ENCODE results near the gene COX6B1.
"Not testable (repeated sequence)": the region's sequence is repeated elsewhere in the genome, so short reads cannot be mapped to it uniquely, and the experiment has no call there.

COX6B1 gene

DNA sequence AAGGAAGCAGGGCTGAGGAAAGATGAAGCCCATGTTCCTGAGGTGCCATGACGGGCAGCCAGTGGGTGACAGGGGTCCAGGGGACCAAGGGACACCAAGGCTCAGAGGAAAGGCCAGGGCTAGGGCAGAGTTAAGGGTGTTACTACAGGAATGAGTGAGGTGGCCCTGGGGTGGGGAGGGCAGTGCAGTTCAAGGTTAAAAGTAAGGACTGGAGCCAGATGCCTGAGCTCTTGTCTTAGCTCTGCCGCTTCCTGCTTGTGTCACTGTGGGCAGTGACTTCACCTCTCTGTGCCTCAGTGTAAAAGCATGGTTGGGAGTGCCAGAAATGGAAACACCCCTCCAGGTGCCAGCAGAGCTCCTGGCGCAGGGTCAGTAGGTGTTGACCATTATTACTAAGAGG lies 11.5 kb upstream of the COX6B1 start:
- no peak for DNase-seq

DNA sequence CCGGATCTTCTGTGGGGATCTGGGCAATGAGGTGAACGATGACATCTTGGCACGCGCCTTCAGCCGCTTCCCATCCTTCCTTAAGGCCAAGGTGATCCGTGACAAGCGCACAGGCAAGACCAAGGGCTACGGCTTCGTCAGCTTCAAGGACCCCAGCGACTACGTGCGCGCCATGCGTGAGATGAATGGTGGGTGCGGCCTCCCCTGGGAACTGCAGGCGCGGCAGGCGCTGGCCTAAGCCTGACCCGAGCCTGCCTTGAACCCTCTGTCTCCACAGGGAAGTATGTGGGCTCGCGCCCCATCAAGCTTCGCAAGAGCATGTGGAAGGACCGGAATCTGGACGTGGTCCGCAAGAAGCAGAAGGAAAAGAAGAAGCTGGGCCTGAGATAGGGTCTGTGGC lies 11.0 kb upstream of the COX6B1 start:
- DNase-seq, result no peak

DNA sequence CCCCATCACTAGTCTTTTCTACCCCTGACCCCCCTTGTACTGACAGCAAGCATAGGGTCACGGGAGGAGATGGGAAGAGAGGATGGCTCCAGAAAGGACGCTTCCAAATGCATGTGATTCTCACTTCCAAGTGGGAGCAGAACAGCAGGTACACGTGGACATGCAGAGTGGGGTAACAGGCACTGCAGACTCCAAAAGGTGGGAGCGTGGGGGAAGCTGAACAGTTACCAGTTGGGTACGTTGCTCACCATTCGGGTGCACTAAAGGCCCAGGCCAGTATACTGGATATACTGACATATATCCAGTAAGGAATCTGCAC lies 8.8 kb upstream of the COX6B1 start:
- no peak for DNase-seq

DNA sequence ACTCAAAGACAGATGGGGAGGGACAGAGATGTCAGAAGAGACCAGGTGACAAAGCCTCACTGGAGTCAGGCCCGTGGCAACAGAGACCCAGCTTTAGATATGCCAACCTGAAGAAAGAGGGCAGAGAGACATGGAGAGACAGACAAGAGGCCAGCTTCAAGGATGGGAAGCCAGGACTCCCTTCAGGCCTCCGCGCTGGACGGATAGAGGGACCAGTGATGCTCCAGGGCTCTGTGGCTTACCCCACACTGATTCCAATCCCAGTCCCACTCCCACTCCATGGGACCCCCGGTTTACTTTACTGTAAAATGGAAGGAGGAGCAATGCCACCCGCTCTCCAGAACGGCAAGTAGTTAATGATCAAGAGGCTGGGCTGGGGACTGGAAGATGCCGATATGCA lies 8.3 kb upstream of the COX6B1 start:
- peak; percentile 35 for DNase-seq

DNA sequence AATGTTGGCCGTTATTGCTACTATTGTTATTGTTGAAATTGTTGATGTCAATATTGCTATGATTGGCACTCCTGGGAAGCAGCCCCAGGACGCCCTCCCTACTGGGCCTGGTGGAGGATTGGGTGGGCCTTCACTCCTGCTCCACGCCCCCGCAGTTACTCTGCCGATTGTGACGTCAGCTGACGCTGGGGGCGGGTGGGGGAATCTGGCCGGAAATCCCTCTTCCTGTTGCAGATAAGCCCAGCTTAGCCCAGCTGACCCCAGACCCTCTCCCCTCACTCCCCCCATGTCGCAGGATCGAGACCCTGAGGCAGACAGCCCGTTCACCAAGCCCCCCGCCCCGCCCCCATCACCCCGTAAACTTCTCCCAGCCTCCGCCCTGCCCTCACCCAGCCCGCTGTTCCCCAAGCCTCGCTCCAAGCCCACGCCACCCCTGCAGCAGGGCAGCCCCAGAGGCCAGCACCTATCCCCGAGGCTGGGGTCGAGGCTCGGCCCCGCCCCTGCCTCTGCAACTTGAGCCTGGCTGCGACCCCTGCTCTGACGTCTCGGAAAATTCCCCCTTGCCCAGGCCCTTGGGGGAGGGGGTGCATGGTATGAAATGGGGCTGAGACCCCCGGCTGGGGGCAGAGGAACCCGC lies 6.5 kb upstream of the COX6B1 start, which contains the start of gene ETV2:
TSS of gene ETV2 (plus strand) at position 231 of the 637 bp plus-strand sequence. CDS start 716 bp downstream, outside the sequence.
- DNase-seq, result no peak

DNA sequence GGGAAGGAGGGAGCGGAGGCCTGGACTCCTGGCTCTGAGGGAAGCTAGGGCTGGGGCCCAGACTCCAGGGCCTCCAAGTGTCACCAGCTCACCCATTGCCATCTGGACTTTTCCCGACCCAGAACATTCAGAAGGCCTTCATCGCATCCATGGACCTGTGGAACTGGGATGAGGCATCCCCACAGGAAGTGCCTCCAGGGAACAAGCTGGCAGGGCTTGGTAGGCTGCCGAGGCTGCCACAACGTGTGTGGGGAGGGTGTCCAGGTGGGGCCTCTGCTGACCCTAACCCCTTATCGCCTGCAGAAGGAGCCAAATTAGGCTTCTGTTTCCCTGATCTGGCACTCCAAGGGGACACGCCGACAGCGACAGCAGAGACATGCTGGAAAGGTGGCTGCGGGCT lies 5.8 kb upstream of the COX6B1 start:
- peak; percentile 39 for DNase-seq

DNA sequence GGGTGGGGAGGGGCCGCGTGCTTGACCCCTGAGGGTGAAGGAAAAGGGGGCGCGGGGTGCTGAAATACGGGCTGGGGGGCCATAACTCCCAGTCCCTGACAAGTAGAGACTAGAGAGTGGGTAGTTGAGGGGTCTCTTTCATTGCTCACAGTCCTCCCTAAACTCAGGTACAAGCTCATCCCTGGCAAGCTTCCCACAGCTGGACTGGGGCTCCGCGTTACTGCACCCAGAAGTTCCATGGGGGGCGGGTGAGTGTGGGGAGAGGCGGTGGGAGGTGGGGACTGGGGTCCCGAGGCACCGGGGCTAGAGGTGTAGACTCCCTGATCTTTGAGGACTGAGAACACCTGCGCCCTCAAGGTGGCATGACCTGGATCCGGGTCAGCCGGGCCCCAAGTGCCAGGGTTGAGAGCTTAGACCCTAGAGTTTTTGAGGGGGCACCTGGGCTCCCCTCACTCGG lies 5.3 kb upstream of the COX6B1 start:
- DNase-seq, result no peak

DNA sequence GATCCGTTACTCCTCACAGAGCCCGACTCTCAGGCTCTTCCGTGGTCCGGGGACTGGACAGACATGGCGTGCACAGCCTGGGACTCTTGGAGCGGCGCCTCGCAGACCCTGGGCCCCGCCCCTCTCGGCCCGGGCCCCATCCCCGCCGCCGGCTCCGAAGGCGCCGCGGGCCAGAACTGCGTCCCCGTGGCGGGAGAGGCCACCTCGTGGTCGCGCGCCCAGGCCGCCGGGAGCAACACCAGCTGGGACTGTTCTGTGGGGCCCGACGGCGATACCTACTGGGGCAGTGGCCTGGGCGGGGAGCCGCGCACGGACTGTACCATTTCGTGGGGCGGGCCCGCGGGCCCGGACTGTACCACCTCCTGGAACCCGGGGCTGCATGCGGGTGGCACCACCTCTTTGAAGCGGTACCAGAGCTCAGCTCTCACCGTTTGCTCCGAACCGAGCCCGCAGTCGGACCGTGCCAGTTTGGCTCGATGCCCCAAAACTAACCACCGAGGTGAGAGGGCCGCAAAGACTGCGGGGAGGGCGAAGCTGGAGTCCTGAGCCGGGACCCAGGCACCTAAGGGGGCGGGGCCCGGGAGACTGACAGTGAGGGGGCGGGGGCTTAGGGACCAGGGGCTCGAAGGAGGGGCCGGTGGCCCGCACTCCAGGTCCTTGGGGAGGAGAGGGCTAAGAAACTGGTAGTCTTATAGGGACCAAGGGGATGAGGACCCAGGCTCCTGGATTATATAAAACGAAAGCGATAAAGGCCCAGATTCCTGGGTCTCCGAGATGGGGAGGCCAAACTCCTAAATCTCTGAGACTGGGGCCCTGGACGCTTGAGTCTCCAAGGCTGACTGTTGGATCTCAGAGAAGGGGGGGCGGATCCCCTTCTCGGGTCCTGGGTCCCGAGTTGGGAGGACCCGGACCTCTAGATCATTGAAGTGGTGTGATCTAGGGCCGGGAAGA lies 4.6 kb upstream of the COX6B1 start:
- peak; percentile 97 for DNase-seq

DNA sequence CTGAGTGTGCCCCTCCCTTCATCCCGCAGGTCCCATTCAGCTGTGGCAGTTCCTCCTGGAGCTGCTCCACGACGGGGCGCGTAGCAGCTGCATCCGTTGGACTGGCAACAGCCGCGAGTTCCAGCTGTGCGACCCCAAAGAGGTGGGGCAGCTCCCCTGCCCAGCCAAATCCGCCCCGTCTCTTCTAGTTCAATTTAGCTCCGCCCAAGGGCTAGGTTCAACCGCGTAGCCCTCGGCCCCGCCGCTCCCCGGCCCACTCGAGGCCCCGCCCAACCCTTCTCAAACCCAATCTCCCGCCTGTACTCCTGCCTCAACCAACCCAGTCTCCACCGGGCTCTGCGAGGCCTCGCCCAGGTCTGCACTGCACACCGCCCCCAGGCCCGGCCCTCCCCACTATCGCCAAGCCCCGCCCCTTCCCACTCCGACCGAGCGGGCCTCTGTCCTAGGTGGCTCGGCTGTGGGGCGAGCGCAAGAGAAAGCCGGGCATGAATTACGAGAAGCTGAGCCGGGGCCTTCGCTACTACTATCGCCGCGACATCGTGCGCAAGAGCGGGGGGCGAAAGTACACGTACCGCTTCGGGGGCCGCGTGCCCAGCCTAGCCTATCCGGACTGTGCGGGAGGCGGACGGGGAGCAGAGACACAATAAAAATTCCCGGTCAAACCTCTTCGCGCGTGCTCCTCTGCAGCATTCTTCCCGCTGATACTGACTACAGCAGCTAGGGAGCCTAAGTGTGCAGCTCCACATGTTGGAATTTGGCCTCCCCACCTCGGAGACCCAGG lies 3.7 kb upstream of the COX6B1 start:
- peak; percentile 99 for DNase-seq

DNA sequence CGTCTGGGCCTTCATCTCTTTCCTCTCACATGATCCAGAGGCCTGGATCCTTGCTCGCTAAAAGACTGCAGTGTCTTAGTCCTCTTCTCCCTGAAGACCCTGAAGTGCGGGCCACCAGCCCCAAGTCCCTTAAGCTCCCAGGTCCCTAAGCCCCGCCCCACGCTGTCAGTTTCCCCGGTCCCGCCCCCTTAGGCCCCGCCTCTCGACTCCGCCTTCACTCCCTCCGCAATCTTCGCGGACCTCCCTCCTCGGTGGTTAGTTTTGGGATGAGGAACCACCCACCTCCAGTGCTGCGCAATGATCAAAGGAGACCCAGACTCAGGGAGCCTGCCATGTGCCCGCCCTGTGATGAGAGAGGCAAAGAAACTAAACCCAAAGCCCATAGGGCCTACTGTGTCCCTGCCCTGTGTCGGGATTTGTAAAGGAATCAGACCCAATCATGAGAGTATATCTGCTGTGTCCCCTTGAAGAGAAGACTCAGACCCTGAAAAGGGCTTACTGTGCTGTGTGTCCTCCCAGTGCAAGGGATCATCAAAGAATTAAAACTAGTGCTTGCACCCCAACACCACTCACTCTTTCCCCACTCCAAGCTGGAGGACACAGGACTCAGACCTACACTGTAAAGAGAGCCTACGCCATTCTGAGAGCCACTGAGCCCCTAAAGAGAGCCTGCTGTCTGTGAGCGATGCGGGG lies 3.0 kb upstream of the COX6B1 start:
- DNase-seq, result peak; percentile 88

DNA sequence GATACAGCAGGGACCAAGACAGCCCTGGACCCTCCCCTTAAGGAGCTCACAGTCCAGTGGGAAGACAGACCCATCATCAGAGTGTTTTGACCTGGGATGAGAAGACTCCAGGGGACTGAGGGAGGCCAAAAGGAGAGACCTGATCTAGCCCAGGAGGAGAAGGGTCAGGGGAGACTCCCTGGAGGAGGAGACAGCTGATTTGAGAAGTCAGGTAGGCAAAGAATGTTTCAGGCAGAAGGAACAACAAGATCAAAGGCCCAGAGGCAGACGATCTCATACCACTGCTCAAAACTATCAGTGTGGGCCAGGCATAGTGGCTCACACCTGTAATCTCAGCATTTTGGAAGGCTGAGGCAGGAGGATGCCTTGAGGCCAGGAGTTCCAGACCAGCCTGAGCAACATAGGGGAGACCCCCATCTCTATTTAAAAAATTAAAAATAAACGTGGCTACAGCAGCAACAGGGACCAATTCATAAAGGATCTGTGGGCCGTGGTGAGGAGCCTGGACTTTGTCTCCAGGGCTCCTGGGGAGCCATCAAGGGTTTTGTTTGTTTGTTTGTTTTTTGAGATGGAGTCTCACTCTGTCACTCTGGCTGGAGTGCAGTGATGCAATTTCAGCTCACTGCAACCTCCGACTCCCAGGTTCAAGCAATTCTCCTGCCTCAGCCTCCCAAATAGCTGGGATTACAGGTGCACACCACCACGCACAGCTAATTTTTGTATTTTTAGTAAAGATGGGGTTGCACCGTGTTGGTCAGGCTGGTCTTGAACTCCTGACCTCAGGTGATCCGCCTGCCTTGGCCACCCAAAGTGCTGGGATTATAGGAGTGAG lies 2.2 kb upstream of the COX6B1 start:
- peak; percentile 23 for DNase-seq

DNA sequence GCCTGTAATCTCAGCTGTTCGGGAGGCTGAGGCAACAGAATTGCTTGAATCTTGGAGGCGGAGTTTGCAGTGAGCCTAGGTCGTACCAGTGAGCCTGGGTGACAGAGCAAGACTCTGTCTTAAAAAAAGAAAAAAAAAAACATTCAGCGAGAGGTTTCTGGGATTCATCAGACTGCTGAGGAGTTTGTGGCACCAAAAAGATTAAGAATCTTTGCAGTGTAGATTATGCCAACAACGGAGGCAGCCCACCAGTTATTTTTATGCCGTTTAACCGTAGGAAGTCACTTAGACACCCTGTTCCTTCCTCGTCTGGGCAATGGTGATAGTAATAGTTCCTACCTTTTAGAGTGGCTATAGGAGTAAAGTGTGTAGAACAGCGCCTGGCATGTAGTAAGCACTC lies 2.5 kb downstream of the COX6B1 start:
- no peak for DNase-seq

DNA sequence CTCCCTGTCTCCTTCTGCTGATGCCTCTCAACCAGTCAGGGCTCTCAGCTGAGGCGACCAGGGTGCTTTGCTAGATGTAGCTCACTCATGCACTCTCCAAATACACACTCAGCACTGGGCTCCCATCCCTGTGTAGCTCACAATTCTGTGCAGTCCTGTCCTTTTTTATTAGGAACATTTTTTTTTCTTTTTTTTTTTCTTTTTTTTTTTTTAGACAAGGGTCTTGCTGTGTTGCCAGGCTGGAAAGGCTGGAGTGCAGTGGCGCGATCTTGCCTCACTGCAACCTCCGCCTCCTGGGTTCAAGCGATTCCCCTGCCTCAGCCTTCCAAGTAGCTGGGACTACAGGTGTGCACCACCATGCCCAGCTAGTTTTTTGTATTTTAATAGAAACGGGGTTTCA lies 6.7 kb downstream of the COX6B1 start:
- not testable (repeated sequence) for DNase-seq

DNA sequence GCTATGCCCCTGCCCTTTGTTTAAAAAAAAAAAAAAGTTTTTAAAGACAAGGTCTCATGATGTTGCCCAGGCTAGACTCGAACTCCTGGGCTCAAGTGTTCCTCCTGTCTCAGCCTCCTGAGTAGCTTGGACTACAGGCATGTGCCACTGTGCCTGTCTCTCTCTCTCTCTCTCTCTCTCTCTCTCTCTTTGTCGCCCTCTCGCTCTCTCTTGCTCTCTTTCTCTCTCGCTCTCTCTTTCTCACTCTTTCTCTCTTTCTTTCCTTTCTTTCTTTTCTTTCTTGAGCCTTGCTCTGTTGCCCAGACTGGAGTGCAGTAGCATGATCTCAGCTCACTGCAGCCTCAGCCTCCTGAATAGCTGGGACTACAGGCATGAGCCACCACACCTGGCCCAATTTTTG lies 7.5 kb downstream of the COX6B1 start:
- DNase-seq, result no peak

DNA sequence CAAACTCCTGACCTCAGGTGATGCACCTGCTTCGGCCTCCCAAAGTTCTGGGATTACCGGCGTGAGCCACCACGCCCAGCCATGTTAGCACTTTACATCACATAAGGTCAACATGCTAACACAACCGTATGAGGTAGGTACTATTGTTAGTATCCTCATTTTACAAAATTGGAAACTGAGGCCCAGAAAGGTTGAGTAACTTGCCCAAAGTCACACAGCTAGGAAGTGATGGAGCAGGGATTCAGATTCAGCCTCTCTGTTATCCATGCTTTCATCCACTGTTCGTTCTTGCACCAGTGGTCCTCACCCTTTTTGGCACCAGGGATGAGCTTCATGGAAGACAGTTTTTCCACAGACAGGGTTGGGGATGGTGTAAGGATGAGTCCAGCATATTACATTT lies 8.6 kb downstream of the COX6B1 start:
- DNase-seq, result no peak

DNA sequence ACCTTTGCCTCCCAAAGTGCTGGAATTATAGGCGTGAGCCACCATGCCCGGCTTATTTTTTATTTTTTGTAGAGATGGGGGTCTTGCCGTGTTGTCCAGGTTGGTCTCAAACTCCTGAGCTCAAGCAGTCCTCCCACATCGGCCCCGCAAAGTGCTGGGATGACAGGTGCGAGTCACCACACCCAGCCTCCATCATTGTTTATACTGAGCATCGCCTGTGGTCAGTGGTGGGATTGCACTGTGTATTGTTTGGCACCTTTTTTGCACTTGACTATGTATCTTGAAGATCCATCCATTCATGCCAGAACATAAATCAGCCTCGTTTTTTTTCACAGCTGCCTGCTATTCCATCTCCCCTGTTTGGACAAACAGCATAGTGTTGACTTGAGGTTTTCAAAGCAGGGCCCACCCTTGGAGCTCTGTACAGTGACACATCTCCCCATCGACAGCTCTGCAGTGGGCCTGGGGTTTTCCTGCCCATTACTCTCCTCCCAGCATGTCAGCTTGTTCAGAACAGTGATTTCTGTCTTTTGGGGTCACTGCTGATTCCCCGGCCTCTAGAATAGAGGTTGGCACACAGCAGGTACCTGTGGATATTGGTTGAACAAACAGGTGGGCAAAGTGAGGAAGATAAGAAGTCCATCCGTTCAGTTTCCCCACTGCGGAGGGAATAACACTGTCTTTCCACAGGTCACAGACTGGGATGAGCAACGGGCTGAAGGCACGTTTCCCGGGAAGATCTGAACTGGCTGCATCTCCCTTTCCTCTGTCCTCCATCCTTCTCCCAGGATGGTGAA lies 10.0 kb downstream of the COX6B1 start:
- peak; percentile 45 for DNase-seq

DNA sequence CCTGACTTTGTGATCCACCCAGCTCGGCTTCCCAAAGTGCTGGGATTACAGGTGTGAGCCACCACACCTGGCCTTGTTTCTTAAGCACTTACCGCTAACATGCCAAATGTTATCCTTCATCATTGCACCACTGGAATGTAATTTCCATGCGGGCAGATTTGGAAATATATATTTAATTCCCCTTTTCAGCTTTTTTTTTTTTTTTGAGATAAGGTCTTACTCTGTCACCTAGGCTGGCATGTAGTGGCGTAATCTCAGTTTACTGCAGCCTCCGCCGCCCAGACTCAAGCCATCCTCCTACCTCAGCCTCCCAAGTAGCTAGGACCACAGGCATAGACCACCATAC lies 13.8 kb downstream of the COX6B1 start:
- DNase-seq, result no peak

DNA sequence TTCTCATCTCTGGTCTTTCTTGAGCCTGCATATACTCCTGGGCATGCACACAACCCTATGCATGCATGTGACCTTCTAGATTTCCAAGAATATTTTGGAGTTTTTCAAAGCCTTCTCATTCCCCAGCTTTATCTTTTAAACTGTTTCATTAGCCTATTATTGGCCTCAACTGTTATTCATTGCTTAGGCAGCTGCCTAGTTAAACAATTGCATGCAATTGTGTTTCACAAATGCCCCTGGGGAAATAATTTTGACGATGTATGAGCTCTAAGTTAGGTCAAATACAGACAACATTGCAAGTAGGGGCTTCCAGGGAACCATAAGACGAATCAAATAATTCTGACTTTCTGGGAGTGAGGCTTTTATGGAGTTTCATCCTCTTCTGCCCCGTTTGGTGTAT lies 15.9 kb downstream of the COX6B1 start:
- DNase-seq, result no peak

DNA sequence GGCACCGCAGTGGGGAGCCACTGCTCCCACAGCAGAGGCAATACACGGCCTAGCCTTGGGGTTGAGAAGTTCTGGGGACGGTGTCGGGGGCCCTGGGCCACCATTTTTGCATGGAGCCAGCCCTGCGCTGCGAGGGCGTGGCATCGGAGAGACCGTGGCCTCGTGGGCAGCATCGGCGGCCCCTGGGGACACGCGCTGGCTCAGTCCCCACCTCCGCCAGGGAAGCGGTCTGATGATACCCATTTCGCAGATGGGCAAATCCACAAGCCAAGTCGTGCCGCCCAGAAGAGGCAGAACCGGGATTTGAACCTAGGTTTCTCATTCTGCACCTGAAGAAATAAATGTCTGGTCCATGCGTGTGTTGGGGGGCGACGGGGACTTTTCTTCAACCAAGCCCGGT lies 17.0 kb downstream of the COX6B1 start:
- DNase-seq, result no peak

DNA sequence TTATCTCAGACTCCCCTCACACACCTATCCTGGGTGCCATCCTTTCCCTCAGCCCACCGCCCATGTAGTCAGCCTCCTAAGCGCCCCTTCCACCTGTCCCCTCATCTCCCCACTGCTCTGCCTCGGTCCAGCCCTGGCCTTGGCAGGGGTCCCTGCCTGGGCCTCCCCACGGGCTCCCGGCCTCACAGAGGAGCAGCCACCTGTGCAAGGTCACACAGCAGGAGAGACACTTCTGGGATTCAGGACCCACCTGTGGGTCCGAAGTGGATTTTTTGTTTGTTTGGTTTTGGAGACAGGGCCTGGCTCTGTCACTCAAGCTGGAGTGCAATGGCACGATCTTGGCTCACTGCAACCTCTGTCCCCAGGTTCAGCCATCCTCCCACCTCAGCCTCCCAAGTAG lies 17.5 kb downstream of the COX6B1 start:
- no peak for DNase-seq

DNA sequence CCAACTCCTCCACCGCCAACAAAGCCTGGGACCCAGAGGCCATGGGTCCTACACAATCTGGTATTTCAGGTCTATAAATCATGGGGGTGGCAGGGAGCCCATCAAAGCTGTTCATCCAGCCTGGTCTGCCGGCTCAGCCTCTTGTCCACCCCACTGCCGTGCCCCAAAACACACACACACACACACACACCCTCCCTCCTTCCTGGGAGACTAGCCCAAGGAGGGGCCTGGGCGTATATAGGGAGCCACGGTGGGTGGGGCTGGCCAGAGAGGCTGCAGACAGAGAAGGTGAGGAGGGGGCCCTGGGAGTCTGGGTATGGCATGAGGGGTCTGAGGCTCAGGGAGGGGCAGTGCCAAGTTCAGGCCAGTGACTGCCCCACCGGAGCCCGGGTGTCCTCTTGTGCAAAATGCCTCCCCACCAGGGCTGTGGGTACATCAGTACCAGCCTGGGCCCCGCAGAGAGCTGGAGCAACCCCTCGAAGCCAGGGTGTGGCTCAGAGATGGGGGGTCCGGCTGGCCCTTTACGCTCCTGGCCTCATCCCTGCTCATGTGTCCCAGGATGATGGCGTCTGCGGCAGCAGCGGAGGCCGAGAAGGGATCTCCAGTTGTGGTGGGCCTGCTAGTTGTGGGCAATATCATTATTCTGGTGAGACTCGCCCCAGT lies 18.3 kb downstream of the COX6B1 start, which contains the start of gene UPK1A:
TSS of gene UPK1A (plus strand) at position 267 of the 663 bp plus-strand sequence. CDS start at position 563, 296 bp downstream.
- DNase-seq, result no peak

All from DMS53 (cell line).